Duodenal mucosa (tissue), 2 donors: Measurements from ENCODE around the gene ALOX15.

Experiments used
- H3K27ac ChIP-seq: one replicate; pipeline ENCODE4 v1.7.0; 2013; ENCODE audit warnings: low read depth, low read length
- H3K27me3 ChIP-seq, 2 donors: one replicate each; pipeline ENCODE4 v1.7.0; 2013; ENCODE audit warnings: low read length in 2 of 2, control low read depth in 1 of 2; ENCODE audit not compliant: insufficient read depth in 2 of 2, control insufficient read depth in 1 of 2
- H3K36me3 ChIP-seq, 2 donors: one replicate each; pipeline ENCODE4 v1.7.0; 2013; ENCODE audit warnings: low read length in 2 of 2, control low read depth in 1 of 2; ENCODE audit not compliant: insufficient read depth in 2 of 2, control insufficient read depth in 1 of 2
- H3K4me1 ChIP-seq, 2 donors: one replicate each; pipeline ENCODE4 v1.7.0; 2013; ENCODE audit warnings: low read length in 2 of 2, control low read depth in 1 of 2; ENCODE audit not compliant: insufficient read depth in 2 of 2, control insufficient read depth in 1 of 2
- H3K4me3 ChIP-seq, 2 donors: one replicate each; pipeline ENCODE4 v1.7.0; 2013; ENCODE audit warnings: low read length in 2 of 2, low read depth in 1 of 2
- H3K9ac ChIP-seq, 2 donors: one replicate each; pipeline ENCODE4 v1.7.0; 2013; ENCODE audit warnings: low read length in 2 of 2, low read depth in 1 of 2
- H3K9me3 ChIP-seq, 2 donors: one replicate each; pipeline ENCODE4 v1.7.0; 2013; ENCODE audit warnings: low read length in 2 of 2, control low read depth in 1 of 2; ENCODE audit not compliant: control insufficient read depth in 1 of 2

ALOX15 gene

GRCh38 chr17:4588898-4589625 is 52.4 kb downstream of the ALOX15 start:
- Histone ChIP-seq H3K27ac (no peak overlapping the region), H3K27me3 (peaks cover 6 to 13% of the 10 kb centered on the region in 2 donors), H3K36me3 (no peaks in the 10 kb centered on the region), H3K4me3 (no peak overlapping the region), H3K9me3 (no peaks in the 10 kb centered on the region), H3K9ac (no peak overlapping the region), H3K4me1 (peaks cover under 1 to 7% of the 10 kb centered on the region in 2 donors)

DNA sequence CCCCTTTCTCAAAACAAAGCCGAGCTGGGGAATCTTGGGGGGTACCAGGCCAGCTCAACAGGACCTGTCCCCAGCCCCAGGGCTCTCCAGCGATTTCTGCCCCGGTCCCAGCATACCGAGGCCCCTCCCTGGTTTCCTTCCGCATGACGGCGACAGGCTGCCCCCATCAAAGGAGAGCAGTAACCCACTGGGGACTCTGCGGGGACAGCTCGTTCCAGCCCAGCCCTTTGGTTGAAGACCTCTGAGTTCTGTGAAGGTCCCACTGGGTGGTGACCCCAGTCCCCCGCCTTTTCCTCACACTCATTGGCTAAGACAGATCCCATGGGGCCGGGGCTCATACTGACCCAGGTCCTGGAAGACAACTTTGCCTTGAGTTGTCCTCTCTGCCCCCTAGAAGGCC is 53.1 kb downstream of the ALOX15 start:
- H3K4me1 ChIP-seq, result peaks cover 4 to 13% of the 10 kb centered on the region in 2 donors
- H3K4me3 ChIP-seq, result no peak overlapping the region
- H3K36me3 ChIP-seq, result no peaks in the 10 kb centered on the region
- H3K9me3 ChIP-seq, result no peaks in the 10 kb centered on the region
- no peak overlapping the region for H3K27ac ChIP-seq
- peaks cover 12 to 20% of the 10 kb centered on the region in 2 donors for H3K27me3 ChIP-seq
- no peak overlapping the region for H3K9ac ChIP-seq

GRCh38 chr17:4587803-4588202 is 53.7 kb downstream of the ALOX15 start:
- Histone ChIP-seq H3K36me3 (no peaks in the 10 kb centered on the region), H3K4me1 (peaks cover 4 to 13% of the 10 kb centered on the region in 2 donors), H3K9ac (no peak overlapping the region), H3K27ac (no peak overlapping the region), H3K9me3 (no peaks in the 10 kb centered on the region), H3K27me3 (peaks cover 18 to 26% of the 10 kb centered on the region in 2 donors), H3K4me3 (no peak overlapping the region)

DNA sequence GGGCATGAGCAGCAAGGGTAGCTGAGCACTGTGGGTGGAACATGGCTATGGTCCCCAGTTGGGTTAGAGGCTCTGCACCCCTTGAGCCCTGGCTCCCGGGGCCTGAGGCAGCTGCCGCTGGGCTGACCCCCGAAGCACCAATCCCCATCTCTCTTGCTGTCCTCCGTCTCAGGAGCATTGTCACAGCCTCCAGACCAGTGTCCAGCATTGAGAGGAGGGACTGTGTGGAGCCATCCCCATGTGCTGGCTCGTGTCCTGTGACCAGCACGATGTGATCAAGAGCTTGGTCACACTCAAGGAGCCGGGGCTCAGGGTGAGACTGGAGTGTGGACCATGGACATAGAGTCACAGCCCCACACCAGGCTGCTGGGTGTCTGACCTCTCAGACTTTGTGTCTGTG is 54.3 kb downstream of the ALOX15 start:
- H3K9ac ChIP-seq, result no peak overlapping the region
- H3K27me3 ChIP-seq, result peaks cover 22 to 32% of the 10 kb centered on the region in 2 donors
- no peak overlapping the region for H3K4me3 ChIP-seq
- H3K4me1 ChIP-seq, result peaks cover 4 to 13% of the 10 kb centered on the region in 2 donors
- H3K27ac ChIP-seq, result no peak overlapping the region
- H3K9me3 ChIP-seq, result no peaks in the 10 kb centered on the region
- H3K36me3 ChIP-seq, result no peaks in the 10 kb centered on the region

DNA sequence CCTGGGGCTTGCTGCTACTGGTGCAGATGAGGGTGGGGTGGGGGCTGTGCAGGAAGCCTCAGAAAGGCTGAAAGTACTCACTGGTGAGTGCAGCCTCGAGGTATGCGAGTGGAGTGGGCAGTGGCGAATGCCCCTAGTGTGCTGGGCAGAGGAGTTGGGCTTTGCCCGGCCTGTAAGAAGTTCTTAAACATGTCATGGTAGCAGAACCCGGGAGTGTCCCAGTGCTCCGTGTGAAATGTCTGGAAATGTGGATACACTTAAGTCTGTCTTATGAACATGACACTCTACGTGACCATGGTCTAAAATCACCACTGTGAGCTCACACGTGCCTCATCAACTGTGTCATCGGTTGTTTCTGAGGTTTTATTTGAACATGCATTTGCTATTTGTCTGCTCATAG is 55.4 kb downstream of the ALOX15 start:
- Histone ChIP-seq H3K9ac (no peak overlapping the region), H3K27ac (no peak overlapping the region), H3K4me1 (peaks cover 4 to 13% of the 10 kb centered on the region in 2 donors), H3K9me3 (no peaks in the 10 kb centered on the region), H3K4me3 (no peak overlapping the region), H3K36me3 (no peaks in the 10 kb centered on the region), H3K27me3 (peaks cover 22 to 35% of the 10 kb centered on the region in 2 donors)

GRCh38 chr17:4585638-4585994 is 55.9 kb downstream of the ALOX15 start:
- H3K36me3 ChIP-seq, result no peaks in the 10 kb centered on the region
- H3K27me3 ChIP-seq, result peaks cover 22 to 35% of the 10 kb centered on the region in 2 donors
- H3K9ac ChIP-seq, result no peak overlapping the region
- peaks cover 4 to 13% of the 10 kb centered on the region in 2 donors for H3K4me1 ChIP-seq
- H3K27ac ChIP-seq, result no peak overlapping the region
- H3K9me3 ChIP-seq, result no peaks in the 10 kb centered on the region
- no peak overlapping the region for H3K4me3 ChIP-seq

DNA sequence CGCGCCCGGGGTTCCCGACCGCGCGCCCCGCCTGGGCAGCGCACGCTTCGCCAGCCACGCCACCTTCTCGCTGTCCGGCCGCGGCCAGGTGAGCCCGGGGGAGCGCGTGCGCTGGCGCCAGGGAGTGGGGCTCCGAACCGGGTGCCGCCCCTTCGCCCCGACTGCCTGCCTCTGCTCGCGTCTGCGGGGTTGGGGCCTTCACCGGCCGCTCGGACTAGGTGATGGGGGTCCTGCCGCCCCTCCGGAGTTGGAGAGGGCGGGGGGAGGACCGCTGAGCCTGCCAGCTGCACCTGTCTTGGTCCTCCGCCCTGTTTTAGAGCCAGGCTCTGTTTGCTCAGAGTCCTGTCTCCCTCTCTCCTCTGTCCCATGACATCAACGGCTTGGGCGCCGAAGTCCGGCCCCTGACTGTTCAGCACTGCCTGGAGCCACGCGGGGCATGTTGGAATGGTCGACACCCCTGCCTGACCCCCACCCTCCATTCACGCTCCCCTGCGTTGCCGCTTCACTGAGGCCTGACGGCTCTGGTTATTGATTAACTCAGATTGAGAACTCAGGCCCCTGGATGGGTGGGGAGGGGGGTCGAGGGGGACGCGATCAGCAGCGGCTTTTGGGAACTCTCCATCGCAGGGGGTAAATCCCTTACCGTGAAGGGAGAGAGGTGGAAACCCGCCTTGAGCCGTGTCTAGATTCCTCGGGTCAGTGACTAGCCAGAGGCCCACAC is 56.4 kb downstream of the ALOX15 start:
- Histone ChIP-seq H3K36me3 (no peaks in the 10 kb centered on the region), H3K27me3 (peaks cover 22 to 38% of the 10 kb centered on the region in 2 donors), H3K9me3 (no peaks in the 10 kb centered on the region), H3K9ac (no peak overlapping the region), H3K4me1 (peaks cover 4 to 13% of the 10 kb centered on the region in 2 donors), H3K27ac (no peak overlapping the region), H3K4me3 (peak overlapping the region in 1 of 2 donors; percentile 36)

- Histone ChIP-seq H3K4me1 (peaks cover 4 to 13% of the 10 kb centered on the region in 2 donors), H3K9me3 (no peaks in the 10 kb centered on the region), H3K4me3 (peak within 1 kb of the TSS; percentile 36 to 55), H3K36me3 (no peaks in the 10 kb centered on the region), H3K27ac (peak within 1 kb of the TSS; percentile 32), H3K27me3 (peaks cover 22 to 38% of the 10 kb centered on the region in 2 donors), H3K9ac (no peak within 1 kb of the TSS)
These were observed 57.2 kb downstream of the ALOX15 start, which contains the start of gene SMTNL2 for GRCh38 chr17:4584101-4584916. TSS of gene SMTNL2 (plus strand) at chr17:4584529. CDS start at chr17:4584606, 77 bp downstream.

DNA sequence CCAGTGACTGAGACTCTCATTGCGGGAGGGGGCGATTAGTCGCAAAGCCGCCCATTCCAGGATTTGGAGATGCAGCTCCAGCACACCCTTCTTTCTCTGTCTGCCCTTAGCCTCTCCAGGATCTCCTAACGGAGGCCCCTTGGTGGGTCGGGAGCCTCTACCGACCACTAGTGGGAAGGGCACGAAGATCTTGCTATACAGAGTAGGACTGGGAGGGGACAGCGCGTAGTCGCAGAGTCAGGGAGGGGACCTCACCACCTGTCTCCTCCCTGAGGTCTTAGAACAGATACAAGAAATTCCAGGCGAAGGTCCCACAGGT is 57.7 kb downstream of the ALOX15 start:
- Histone ChIP-seq H3K9me3 (no peaks in the 10 kb centered on the region), H3K27ac (peak overlapping the region; percentile 14), H3K4me1 (peaks cover 4 to 13% of the 10 kb centered on the region in 2 donors), H3K9ac (no peak overlapping the region), H3K4me3 (peak overlapping the region; percentile 36 to 54), H3K36me3 (no peaks in the 10 kb centered on the region), H3K27me3 (peaks cover 22 to 38% of the 10 kb centered on the region in 2 donors)

GRCh38 chr17:4583206-4583605 is 58.3 kb downstream of the ALOX15 start:
- no peak overlapping the region for H3K27ac ChIP-seq
- no peak overlapping the region for H3K9ac ChIP-seq
- no peaks in the 10 kb centered on the region for H3K9me3 ChIP-seq
- peaks cover 22 to 38% of the 10 kb centered on the region in 2 donors for H3K27me3 ChIP-seq
- no peaks in the 10 kb centered on the region for H3K36me3 ChIP-seq
- no peak overlapping the region for H3K4me3 ChIP-seq
- H3K4me1 ChIP-seq, result peaks cover 4 to 13% of the 10 kb centered on the region in 2 donors
